ELF-1 (cell line): ENCODE data around the gene PCLO.
"Not testable (repeated sequence)": the region's sequence is repeated elsewhere in the genome, so short reads cannot be mapped to it uniquely, and the experiment has no call there.

Experiments used
- DNase-seq: peaks from one replicate; pipeline ENCODE4 v3.0.0-alpha.2; 2016; ENCODE audit warnings: low read depth, low spot score

The PCLO gene

DNA sequence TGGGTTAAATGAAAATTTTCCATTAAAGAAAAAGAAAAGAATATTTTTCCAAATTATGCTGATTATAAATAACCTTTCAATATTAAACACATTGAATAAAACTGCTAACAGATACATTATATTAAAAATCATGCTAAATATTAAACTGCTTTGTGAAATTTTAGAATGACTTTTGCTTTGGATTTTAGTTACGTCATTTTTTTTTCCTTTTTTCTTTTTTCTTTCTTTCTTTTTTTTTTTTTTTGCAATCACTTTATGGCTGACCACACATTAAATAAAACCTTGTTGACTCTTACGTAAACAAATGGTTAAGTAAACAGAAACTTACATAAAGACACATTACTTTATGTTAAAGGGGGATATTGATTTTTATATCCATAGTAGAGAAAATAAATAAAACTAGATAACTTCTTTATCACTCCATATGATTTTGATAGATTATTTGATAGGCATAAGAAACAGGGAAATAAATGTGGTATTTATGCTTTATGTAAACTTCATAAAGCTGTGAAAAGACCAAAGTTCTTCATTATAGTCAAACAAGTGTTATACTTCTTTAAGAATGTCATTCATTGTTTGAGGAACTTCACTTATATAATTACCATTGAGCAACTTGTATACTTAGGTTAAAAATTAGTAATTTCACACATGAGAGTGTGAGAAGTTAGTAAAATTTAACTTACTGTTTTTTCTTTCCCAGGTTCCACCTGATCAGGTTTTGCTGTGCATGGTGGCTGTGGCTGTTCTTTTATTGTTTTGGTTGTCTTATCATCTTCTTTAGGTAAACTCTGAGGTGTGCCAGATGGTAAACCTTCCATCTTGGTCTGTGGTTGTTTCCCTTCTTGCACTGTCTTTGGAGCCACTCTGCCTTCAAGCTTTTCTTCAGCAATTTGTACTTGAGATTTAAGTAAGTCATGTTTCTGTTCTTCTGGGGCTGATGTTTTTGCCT, 197.3 kb downstream of the PCLO start:
- DNase-seq, result no peak

DNA sequence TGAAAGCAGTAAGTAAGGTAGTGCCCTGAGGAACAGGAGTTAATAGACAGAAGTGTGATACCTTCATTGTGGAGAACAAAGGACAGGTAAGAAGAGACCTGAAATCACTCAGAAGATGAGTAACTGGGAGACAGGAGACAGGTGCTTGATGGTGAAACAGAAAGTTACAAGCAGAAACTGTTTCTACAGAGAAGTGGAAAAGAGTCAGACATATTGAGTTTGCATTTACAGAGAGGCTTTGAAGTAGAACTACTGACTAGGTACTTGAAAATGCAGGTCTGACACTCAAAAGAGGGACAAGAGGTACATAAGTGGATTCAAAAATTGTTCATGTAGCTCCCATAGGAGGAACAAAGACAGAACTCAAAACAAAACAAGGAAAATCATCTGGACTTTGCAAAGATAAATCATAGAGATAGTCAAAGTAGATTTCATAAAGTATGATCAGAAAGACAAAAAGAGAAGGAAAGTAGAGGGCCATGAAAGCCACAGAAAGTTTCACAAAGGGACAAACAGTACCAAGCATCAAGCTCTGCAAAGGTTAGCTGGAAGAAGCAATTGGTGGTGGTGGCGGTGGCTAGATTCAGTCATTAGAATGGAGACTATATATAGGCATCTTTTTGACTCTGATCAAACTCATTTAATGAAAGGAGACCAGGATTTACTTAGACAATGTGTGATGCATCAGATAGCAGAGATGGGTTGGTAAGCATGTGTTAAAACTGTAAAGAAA, 198.4 kb downstream of the PCLO start:
- DNase-seq, result no peak

DNA sequence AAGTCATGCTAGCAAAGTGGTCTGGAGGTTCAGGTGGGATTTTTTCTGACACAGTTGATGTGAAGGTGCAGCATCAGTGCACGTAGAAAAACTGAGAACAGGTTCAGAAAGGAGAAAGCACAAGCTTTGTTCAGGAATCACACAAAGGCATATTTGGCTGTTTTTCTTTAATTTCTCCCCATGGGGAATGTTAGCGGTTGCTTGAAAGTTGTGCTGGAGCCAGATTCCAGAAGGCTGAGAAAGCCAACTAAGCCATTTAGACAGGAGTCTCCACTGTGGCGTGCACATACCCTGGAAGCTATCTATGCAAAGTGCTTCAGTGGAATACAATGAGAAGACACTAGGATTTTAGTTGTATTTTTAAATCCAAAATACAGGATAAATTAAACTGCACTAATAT, 201.4 kb downstream of the PCLO start:
- DNase-seq, result no peak

GRCh38 chr7:82959528-82959927, 203.2 kb downstream of the PCLO start:
- DNase-seq, result no peak

DNA sequence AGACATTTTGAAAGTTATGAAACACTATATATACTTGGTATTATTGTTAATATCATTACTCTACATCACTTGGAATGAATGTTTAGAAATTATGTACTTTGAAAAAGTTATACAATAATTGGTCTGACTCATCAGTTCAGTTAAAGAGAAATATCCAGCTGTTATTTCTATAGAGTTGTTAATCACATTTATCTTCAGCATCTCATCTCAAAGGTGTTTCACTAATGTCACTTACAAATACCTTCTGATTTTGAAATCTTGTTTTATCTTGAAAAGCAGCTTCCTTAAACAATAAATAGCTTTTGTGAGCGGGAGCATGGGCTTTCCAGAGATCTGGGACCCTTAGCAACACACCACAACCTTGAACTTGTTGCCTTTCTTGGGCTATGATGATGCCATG, 205.2 kb downstream of the PCLO start:
- no peak for DNase-seq

GRCh38 chr7:82953324-82954027, 209.2 kb downstream of the PCLO start:
- DNase-seq, result no peak

- DNase-seq, result no peak
These were observed 212.2 kb downstream of the PCLO start for GRCh38 chr7:82950436-82950835.

GRCh38 chr7:82945480-82945879, 217.2 kb downstream of the PCLO start:
- no peak for DNase-seq

DNA sequence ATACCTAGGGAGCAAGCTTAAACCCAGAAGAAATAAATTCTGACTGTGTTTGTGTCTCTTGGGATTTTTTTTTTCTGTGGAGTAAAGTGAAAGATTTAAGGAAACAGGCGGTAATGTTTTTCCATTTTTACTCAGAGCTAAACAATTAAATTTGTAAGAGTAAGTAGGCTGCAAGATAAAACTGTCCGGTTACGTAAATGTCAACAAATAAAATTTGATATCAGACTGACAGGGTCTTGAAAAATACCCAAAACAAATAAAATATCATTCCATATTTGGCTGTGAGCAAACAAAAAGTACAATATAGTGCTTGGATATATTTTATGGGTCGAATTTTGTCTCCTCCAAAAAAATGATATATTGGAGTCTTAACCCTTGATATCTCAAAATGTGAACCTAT, 217.6 kb downstream of the PCLO start:
- no peak for DNase-seq

DNA sequence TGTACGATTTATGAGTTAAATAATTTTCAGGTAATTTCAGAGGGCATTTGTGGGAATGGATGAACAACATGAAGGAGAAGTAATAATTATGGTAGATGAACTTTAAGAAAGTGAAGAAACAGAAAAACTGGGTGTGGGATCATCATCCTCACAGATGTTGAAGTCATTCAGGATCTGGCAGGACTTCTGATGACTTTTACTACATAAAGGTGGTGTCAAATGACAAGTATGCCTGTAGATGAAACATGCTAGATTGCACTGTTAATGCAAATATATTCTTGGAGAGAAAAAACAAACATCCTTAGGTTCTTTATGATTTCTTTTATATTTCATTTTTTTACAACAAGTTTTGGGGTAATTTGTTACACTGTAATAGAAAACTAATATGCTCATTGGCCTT, 230.2 kb downstream of the PCLO start:
- DNase-seq, result no peak

- DNase-seq, result no peak
These were observed 236.2 kb downstream of the PCLO start for GRCh38 chr7:82926477-82926876.

GRCh38 chr7:82925331-82925730, 237.4 kb downstream of the PCLO start:
- no peak for DNase-seq

GRCh38 chr7:82906502-82906901, 256.2 kb downstream of the PCLO start:
- DNase-seq, result no peak

DNA sequence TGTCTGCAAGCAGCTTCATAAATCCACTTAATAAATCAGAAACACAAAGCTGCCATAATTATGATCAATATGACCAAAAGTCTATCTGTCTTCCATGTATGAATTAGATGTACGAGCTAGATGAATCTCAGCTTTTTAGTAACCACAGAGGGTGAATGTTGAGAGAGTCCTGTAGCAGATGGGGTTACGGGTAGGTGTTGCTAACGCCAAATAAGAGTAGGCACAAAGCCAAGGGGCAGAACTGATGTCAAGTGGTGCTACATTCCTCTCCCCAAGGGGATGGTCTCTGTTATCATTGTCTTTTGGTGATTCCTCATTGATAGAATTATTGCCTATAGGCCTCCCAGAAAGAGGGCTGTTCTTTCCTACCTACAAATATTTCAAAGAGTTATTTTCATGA, 257.8 kb downstream of the PCLO start:
- no peak for DNase-seq

DNA sequence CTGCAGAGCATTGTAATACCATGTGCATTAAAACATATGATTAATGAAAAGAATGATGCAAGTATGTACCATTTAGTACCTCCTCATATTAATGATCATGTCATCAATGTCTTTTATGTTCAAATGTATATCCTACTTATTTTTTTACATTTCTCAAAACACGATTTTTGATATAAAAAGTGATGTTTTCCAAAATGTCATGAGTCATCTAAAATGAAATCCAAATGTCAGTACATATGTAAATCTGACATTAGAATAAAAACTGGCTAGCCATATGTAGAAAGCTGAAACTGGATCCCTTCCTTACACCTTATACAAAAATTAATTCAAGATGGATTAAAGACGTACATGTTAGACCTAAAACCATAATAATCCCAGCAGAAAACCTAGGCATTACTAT, 261.6 kb downstream of the PCLO start:
- DNase-seq, result not testable (repeated sequence)

- DNase-seq, result no peak
These were observed 265.2 kb downstream of the PCLO start for GRCh38 chr7:82897500-82897899.

- DNase-seq, result not testable (repeated sequence)
These were observed 268.3 kb downstream of the PCLO start for GRCh38 chr7:82894341-82894740.

DNA sequence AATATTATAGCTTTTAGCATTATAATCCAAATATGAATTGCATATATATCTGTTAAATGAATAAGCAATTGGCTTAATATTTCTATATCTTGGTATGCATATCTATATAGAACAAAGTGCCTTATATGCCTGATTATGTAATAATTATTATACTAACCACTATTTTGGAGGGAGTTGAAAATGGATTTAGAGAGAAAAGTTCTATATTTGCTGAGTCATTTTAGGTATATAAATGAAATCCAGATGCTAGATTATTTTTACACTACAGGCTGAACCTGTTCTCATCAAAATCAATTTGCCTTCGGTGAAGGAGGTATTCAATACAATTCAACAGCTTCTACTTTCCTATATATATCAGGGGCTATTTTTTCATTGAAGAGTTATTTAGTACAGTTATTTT, 276.4 kb downstream of the PCLO start:
- DNase-seq, result no peak

DNA sequence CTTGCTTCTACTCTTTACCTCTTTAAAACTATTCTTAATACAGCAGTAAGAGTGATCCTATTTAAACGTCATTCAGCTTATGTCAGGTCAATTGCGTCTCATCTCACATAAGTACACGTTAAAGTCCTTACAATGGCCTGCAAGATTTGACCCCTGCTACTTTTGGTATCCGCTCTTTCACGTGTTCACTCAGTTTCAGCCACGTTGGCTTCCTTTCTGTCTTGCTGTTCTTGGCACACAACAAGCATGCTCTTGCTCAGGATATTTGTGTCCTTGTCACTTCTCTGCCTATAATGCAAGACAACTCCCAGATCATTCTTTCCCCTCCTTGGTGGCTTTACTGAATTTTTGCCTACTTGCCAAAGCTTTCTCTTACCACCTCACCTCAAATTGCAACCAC, 296.8 kb downstream of the PCLO start:
- no peak for DNase-seq

DNA sequence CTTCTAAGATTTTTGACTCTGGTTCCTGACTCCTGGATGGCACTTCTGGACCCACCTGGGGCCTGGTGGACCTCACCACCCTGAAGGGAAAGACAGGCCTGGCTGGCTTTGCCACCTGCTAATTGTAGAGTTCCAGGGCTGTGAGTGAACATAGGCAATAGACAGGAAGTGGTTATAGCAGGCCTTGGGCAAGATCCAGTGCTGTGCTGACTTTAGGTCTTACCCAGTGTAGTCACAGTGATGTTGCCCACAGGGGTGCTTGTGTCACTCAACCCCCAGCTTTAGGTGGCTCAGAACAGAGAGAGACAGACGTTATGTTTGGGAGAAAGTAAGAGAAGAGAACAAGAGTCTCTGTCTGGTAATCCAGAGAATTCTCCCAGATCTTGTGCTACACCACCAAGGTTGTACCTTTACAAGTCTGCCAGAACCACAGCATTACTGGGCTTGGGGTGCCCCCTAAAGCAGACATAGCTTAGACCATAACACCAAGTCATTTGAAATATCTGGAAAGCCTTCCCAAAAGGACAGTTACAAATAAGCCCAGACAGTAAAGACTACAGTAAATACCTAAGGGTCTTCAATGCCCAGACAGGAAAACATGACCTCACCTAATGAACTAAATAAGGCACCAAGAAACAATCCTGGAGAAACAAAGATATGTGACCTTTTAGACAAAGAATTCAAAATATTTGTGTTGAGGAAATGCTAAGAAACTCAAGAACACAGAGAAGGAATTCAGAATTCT, 303.4 kb downstream of the PCLO start:
- no peak for DNase-seq

DNA sequence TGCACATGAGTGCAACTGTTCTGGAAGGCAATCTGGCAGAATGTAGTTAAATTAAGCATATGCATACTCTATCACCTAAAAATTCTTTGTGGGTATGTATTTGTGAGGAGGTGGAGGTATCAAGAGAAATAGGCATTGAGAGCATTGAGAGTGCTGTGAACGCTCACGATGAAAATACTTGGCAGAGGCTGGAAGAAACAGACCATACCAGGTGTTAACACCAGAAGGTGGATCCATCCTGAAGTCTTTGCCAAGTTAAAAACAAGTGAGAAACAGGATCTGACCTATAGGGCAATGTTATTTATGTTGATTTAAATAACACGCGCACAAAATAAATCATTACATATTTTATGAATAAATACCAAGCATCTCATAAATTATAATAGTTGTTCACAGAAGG, 311.6 kb downstream of the PCLO start:
- DNase-seq, result no peak

DNA sequence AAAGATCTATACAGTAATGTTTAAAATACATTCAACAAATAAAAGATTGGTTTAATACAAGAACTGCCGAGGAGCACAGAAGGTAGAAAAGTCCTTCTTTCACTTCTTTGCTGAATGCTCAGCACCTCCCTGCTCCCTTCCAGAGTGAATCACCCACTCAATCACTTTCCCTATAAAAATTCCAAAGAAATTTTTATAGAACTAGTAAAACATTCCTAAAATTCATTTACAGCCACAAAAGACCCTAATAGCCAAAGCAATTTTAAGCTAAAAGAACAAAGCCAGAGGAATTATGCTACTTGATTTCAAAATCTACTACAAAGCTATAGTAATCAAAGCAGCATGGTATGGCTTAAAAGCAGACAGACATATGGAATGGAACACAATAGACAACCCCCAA, 320.9 kb downstream of the PCLO start:
- DNase-seq, result no peak
